Astrocyte (in vitro differentiated cells and primary cell): ENCODE data around the gene ANO8.

Experiments used
- EZH2 ChIP-seq: IDR thresholded peaks from 2 replicates; pipeline ENCODE4 v1.6.1; 2012; ENCODE audit warnings: mild to moderate bottlenecking, low read length, inconsistent platforms; ENCODE audit not compliant: insufficient read depth
- TF ChIP-seq, protein P1 (sequence below): IDR thresholded peaks from 2 replicates; pipeline ENCODE4 v1.5.1; 2011; ENCODE audit warnings: low read depth, mild to moderate bottlenecking, inconsistent platforms, low read length, moderate library complexity; ENCODE audit not compliant: insufficient read depth

DNA sequence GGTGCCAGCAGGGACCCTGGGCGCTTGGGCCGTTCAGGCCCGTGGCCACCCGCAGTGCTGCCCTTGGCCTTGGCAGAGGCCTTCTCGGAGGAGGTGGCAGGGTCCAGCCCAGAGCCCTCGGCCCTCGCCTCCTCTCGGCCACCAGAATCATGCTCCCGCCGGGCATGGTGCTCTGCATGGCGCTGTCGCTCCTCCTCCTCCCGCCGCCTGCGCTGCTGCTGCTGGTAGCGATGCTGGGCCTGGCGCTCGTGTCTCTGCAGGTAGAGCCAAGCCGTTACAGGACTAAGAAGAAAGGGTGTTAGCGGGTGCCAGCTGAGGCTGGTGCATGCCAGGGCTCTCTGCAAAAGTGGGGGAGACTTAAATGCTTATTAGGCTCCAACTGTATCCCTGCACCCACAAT is 9.5 kb downstream of the ANO8 start:
- TF ChIP-seq, protein P1, sequence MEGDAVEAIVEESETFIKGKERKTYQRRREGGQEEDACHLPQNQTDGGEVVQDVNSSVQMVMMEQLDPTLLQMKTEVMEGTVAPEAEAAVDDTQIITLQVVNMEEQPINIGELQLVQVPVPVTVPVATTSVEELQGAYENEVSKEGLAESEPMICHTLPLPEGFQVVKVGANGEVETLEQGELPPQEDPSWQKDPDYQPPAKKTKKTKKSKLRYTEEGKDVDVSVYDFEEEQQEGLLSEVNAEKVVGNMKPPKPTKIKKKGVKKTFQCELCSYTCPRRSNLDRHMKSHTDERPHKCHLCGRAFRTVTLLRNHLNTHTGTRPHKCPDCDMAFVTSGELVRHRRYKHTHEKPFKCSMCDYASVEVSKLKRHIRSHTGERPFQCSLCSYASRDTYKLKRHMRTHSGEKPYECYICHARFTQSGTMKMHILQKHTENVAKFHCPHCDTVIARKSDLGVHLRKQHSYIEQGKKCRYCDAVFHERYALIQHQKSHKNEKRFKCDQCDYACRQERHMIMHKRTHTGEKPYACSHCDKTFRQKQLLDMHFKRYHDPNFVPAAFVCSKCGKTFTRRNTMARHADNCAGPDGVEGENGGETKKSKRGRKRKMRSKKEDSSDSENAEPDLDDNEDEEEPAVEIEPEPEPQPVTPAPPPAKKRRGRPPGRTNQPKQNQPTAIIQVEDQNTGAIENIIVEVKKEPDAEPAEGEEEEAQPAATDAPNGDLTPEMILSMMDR, result no peak
- no peak for TF ChIP-seq EZH2
